T-cell (primary cell): ENCODE results near the gene GGA1. TPM values are rescaled to one million over a fixed set of nuclear protein-coding genes. Genes with fewer than 3 reads are reported as not detected.

ENCODE experiments used
- ATAC-seq, 4 experiments: fragments of 200-7000 bp in 3 of 4; fragments of 150-1000 bp in 1 of 4; cut with Tn5 transposase; replicated peaks in 1 of 4; 1 replicate in 3 of 4; 2 replicates in 1 of 4; pipeline ENCODE4 v1.10.0; 2021; ENCODE audit warnings: moderate library complexity in 3 of 4, mild to moderate bottlenecking in 2 of 4, moderate number of reproducible peaks in 1 of 4
- CTCF ChIA-PET, 2 donors: fragments of 300-600 bp; sonication (Branson Sonifier 250); formaldehyde crosslinking; loops; one replicate each; lab custom pipeline; 2022; ENCODE audit warnings: antibody characterized with exemption in 2 of 2; lab: Charles Lee
- POLR2A ChIA-PET, 2 donors: fragments of 300-600 bp; sonication (Branson Sonifier 250); formaldehyde crosslinking; loops; one replicate each; lab custom pipeline; 2022; ENCODE audit warnings: antibody characterized with exemption in 2 of 2; lab: Charles Lee
- DNase-seq, 35 experiments: peaks; one replicate each; pipeline versions ENCODE4 v3.0.0 to v3.0.0-alpha.2; 2013 to 2023
- H3K27ac ChIP-seq: one replicate; pipeline ENCODE4 v1.5.1; 2013; ENCODE audit warnings: low read length
- H3K27me3 ChIP-seq, 2 experiments: replicated peaks in 1 of 2; 1 replicate in 1 of 2; 2 replicates in 1 of 2; pipeline versions ENCODE4 v1.6.1 to v1.7.0; 2013; ENCODE audit warnings: low read length in 1 of 2, mixed read lengths in 1 of 2; ENCODE audit not compliant: control insufficient read depth in 2 of 2, insufficient read depth in 2 of 2; ENCODE audit errors: extremely low read depth in 1 of 2
- H3K36me3 ChIP-seq, 2 donors: 1 replicate in 1 of 2; 2 replicates in 1 of 2; pipeline versions ENCODE4 v1.6.1 to v1.7.0; 2013; ENCODE audit warnings: low read length in 1 of 2; ENCODE audit not compliant: control insufficient read depth in 2 of 2, insufficient read depth in 1 of 2; ENCODE audit errors: extremely low read depth in 1 of 2
- H3K4me1 ChIP-seq, 2 experiments: 1 replicate in 1 of 2; 2 replicates in 1 of 2; pipeline versions ENCODE4 v1.6.1 to v1.7.0; 2013; ENCODE audit warnings: low read length in 2 of 2, mixed read lengths in 1 of 2; ENCODE audit not compliant: insufficient read depth in 2 of 2, control insufficient read depth in 1 of 2; ENCODE audit errors: extremely low read depth in 1 of 2
- H3K4me3 ChIP-seq, 2 donors: 1 replicate in 1 of 2; 2 replicates in 1 of 2; pipeline versions ENCODE4 v1.5.1 to v1.7.0; 2013; ENCODE audit warnings: mild to moderate bottlenecking in 2 of 2, low read length in 1 of 2, moderate library complexity in 1 of 2; ENCODE audit not compliant: control insufficient read depth in 1 of 2; ENCODE audit errors: extremely low read depth in 1 of 2
- H3K9me3 ChIP-seq: 2 replicates; pipeline ENCODE4 v1.7.0; 2013
- H3K27ac Mint-ChIP-seq, 2 donors: one replicate each; pipeline ENCODE4 v1.8.0; 2020 to 2021; ENCODE audit warnings: mild to moderate bottlenecking in 2 of 2, mixed read lengths in 2 of 2
- H3K27me3 Mint-ChIP-seq, 2 donors: one replicate each; pipeline ENCODE4 v1.8.0; 2021 to 2022; ENCODE audit warnings: mixed read lengths in 2 of 2
- H3K36me3 Mint-ChIP-seq: one replicate; pipeline ENCODE4 v1.8.0; 2021; ENCODE audit warnings: mixed read lengths
- H3K4me1 Mint-ChIP-seq, 3 donors: one replicate each; pipeline ENCODE4 v1.8.0; 2020 to 2022; ENCODE audit warnings: mixed read lengths in 3 of 3, mild to moderate bottlenecking in 1 of 3
- H3K4me3 Mint-ChIP-seq, 3 donors: one replicate each; pipeline ENCODE4 v1.8.0; 2020 to 2022; ENCODE audit warnings: mild to moderate bottlenecking in 3 of 3, mixed read lengths in 3 of 3, moderate library complexity in 3 of 3
- H3K9me3 Mint-ChIP-seq, 3 donors: one replicate each; pipeline ENCODE4 v1.8.0; 2020 to 2022; ENCODE audit warnings: mixed read lengths in 3 of 3
- WGBS: methylation state at CpG from one replicate; pipeline ENCODE4 v1.1.5; 2013; ENCODE audit warnings: missing lambda C conversion rate; ENCODE audit not compliant: insufficient coverage; 5-methylcytosine and 5-hydroxymethylcytosine counted together
- total RNA-seq, 35 experiments: library from RNA in 6 of 35; stranded (reverse) in 6 of 35; fragments of 120-200 nt in 1 of 35; gene quantifications; one replicate each; pipeline versions ENCODE4 v1.2.1 to v1.2.4 and lab custom pipeline; 2013 to 2026

Gene GGA1
- total RNA-seq, 5 donors from 2014 or later (not counting 1 experiment from before 2014, with no cell fraction given), result 83.8 to 105 (median 97.7) TPM

DNA sequence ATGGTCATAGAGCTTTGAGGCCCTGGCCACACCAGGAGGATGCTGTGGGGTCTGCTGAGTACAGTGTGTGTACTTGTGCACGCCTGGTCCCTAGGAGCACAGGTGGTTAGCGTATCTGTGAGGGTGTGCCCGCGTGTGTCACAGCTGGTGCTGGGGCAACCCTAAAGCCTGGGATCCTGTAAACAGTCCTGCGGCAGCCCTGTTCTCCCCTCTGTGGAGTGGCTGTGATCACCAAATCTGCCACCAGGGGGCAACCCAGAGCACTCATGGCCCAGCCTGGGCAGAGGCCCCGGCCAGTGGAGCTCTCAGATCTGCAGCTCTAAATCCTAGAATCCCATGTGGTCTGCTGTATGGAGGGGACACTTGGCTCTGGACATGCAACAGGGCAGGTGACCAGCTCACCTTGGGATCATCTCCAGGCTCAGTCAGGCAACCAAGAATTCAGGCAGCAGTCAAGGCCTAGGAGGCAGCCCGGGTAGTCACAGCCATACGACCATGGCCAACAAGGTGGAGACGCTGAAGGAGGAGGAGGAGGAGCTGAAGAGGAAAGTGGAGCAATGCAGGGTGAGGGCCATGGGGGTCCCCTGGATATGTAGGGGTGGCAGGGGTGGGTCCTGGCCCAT is 34.7 kb downstream of the GGA1 start:
- 25% methylated on average over 9 of the region's 9 CpGs for WGBS
- POLR2A ChIA-PET, result interaction anchor here (0.7 to 1.2 kb wide), 4 partner anchors 15 to 38 kb away, joined by 3 to 4 read pairs (median 3); partner anchors contain the start of genes GGA1 (in 1 of the 2) and PDXP (in 1 of the 2)
- Mint-ChIP-seq H3K27ac (peak overlapping the region; percentile 71 to 89), H3K36me3 (peaks cover 18% of the 10 kb centered on the region), H3K27me3 (no peaks in the 10 kb centered on the region), H3K4me3 (peak overlapping the region; percentile 36 to 94 (median 47)), H3K9me3 (no peaks in the 10 kb centered on the region), H3K4me1 (peaks cover 31 to 46% (median 37%) of the 10 kb centered on the region in 3 donors)
- peak; percentile 50 to 90 (median 80) for DNase-seq
- no peaks in the 10 kb centered on the region for H3K27me3 ChIP-seq
- H3K4me1 ChIP-seq, result peaks cover 12 to 60% of the 10 kb centered on the region in 2 experiments
- peak; percentile 50 to 64 (median 58) for ATAC-seq
- H3K27ac ChIP-seq, result no peak overlapping the region
- H3K9me3 ChIP-seq, result no peaks in the 10 kb centered on the region
- CTCF ChIA-PET, result interaction anchor here (0.6 to 3.6 kb wide), 25 partner anchors 9 to 1673 kb away, joined by 3 to 39 read pairs (median 5); partner anchors contain the start of genes PDXP (in 2 of the 2), GGA1 (in 1 of the 2), LGALS1 (in 1 of the 2) and NOL12 (in 1 of the 2)
- peaks cover 15 to 69% of the 10 kb centered on the region in 2 donors for H3K36me3 ChIP-seq
- H3K4me3 ChIP-seq, result no peak overlapping the region

DNA sequence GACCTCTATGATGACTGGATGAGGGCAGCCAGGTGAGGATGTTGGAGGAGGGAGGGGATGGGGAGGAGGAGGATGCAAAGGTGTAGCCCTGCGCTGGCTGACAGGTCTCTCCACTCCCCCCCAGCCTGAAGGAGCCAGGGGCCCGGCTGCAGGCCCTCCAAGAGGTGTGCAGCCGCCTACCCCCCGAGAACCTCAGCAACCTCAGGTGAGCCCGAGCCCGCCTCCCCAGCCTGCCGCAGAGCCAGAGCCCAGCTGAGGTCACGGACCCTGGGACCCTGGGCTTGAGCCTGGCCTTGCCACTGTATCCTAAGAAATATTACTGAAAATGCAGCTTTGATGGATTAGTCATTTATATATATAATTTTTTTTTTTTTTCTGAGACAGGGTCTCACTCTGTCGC is 38.7 kb downstream of the GGA1 start:
- Histone ChIP-seq H3K36me3 (peaks cover 37 to 94% of the 10 kb centered on the region in 2 donors), H3K27me3 (no peaks in the 10 kb centered on the region), H3K4me1 (peaks cover 3 to 34% of the 10 kb centered on the region in 2 experiments), H3K9me3 (no peaks in the 10 kb centered on the region), H3K27ac (no peak overlapping the region), H3K4me3 (no peak overlapping the region)
- ChIA-PET CTCF (no interaction called here), POLR2A (no interaction called here)
- Mint-ChIP-seq H3K4me1 (peaks cover 17 to 21% (median 20%) of the 10 kb centered on the region in 3 donors), H3K9me3 (no peaks in the 10 kb centered on the region), H3K27me3 (no peaks in the 10 kb centered on the region), H3K4me3 (no peak overlapping the region), H3K36me3 (peaks cover 35% of the 10 kb centered on the region), H3K27ac (no peak overlapping the region)
- WGBS, result 90% methylated on average over 2 of the region's 9 CpGs
- no peak for DNase-seq
- ATAC-seq, result no peak

GRCh38 chr22:37647928-37648327 is 39.3 kb downstream of the GGA1 start:
- peaks cover 37 to 92% of the 10 kb centered on the region in 2 donors for H3K36me3 ChIP-seq
- peaks cover 11 to 15% (median 14%) of the 10 kb centered on the region in 3 donors for H3K4me1 Mint-ChIP-seq
- peaks cover 38% of the 10 kb centered on the region for H3K36me3 Mint-ChIP-seq
- peak overlapping the region in 1 of 2 donors; percentile 55 for H3K27ac Mint-ChIP-seq
- no peaks in the 10 kb centered on the region for H3K9me3 ChIP-seq
- POLR2A ChIA-PET, result no interaction called here
- no peak overlapping the region for H3K4me3 Mint-ChIP-seq
- no peaks in the 10 kb centered on the region for H3K27me3 ChIP-seq
- H3K27ac ChIP-seq, result no peak overlapping the region
- DNase-seq (no peak), ATAC-seq (no peak)
- H3K4me3 ChIP-seq, result no peak overlapping the region
- peaks cover 3 to 28% of the 10 kb centered on the region in 2 experiments for H3K4me1 ChIP-seq
- H3K27me3 Mint-ChIP-seq, result no peaks in the 10 kb centered on the region
- CTCF ChIA-PET, result no interaction called here
- WGBS, result 98% methylated on average over 9 of the region's 9 CpGs
- H3K9me3 Mint-ChIP-seq, result no peaks in the 10 kb centered on the region

- no peak overlapping the region for H3K4me3 Mint-ChIP-seq
- ATAC-seq (no peak), DNase-seq (no peak)
- Histone ChIP-seq H3K36me3 (peaks cover 40 to 86% of the 10 kb centered on the region in 2 donors), H3K4me1 (peaks cover 0 to 15% of the 10 kb centered on the region in 2 experiments), H3K27me3 (no peaks in the 10 kb centered on the region), H3K4me3 (no peak overlapping the region), H3K27ac (no peak overlapping the region), H3K9me3 (no peaks in the 10 kb centered on the region)
- POLR2A ChIA-PET, result no interaction called here
- peaks cover 0 to 5% (median 0%) of the 10 kb centered on the region in 3 donors for H3K4me1 Mint-ChIP-seq
- peaks cover 37% of the 10 kb centered on the region for H3K36me3 Mint-ChIP-seq
- no peak overlapping the region for H3K27ac Mint-ChIP-seq
- no peaks in the 10 kb centered on the region for H3K27me3 Mint-ChIP-seq
- WGBS, result 93% methylated on average over 10 of the region's 17 CpGs
- CTCF ChIA-PET, result no interaction called here
- H3K9me3 Mint-ChIP-seq, result no peaks in the 10 kb centered on the region
Observed at GRCh38 chr22:37650463-37651136, 42.0 kb downstream of the GGA1 start.

GRCh38 chr22:37654563-37655251 is 46.1 kb downstream of the GGA1 start:
- H3K4me1 ChIP-seq, result peaks cover 6 to 19% of the 10 kb centered on the region in 2 experiments
- no peaks in the 10 kb centered on the region for H3K27me3 ChIP-seq
- ATAC-seq (no peak), DNase-seq (no peak)
- ChIA-PET POLR2A (no interaction called here), CTCF (no interaction called here)
- H3K27ac Mint-ChIP-seq, result peak overlapping the region in 1 of 2 donors; percentile 6
- H3K36me3 Mint-ChIP-seq, result peaks cover 25% of the 10 kb centered on the region
- H3K4me1 Mint-ChIP-seq, result peaks cover 15 to 17% (median 17%) of the 10 kb centered on the region in 3 donors
- no peak overlapping the region for H3K27ac ChIP-seq
- peaks cover 33 to 50% of the 10 kb centered on the region in 2 donors for H3K36me3 ChIP-seq
- 94% methylated on average over 9 of the region's 14 CpGs for WGBS
- no peaks in the 10 kb centered on the region for H3K27me3 Mint-ChIP-seq
- H3K9me3 ChIP-seq, result no peaks in the 10 kb centered on the region
- no peak overlapping the region for H3K4me3 Mint-ChIP-seq
- H3K4me3 ChIP-seq, result no peak overlapping the region
- H3K9me3 Mint-ChIP-seq, result no peaks in the 10 kb centered on the region

DNA sequence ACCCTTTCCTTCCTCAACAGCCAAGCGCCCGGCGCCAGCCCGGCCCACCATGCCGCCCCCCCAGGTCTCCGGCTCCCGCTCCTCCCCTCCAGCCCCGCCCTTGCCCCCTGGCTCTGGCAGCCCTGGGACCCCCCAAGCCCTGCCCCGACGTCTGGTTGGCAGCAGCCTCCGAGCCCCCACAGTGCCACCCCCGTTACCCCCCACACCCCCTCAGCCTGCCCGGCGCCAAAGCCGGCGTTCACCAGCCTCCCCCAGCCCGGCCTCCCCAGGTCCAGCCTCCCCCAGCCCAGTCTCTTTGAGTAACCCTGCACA is 46.6 kb downstream of the GGA1 start:
- ATAC-seq (no peak), DNase-seq (no peak)
- Mint-ChIP-seq H3K27me3 (no peaks in the 10 kb centered on the region), H3K9me3 (no peaks in the 10 kb centered on the region), H3K36me3 (peaks cover 20% of the 10 kb centered on the region), H3K4me3 (no peak overlapping the region), H3K4me1 (peaks cover 20 to 22% (median 22%) of the 10 kb centered on the region in 3 donors), H3K27ac (no peak overlapping the region)
- Histone ChIP-seq H3K27ac (no peak overlapping the region), H3K4me3 (no peak overlapping the region), H3K9me3 (no peaks in the 10 kb centered on the region), H3K4me1 (peaks cover 11 to 21% of the 10 kb centered on the region in 2 experiments), H3K36me3 (peaks cover 29 to 45% of the 10 kb centered on the region in 2 donors), H3K27me3 (no peaks in the 10 kb centered on the region)
- WGBS, result 94% methylated on average over 5 of the region's 17 CpGs
- CTCF ChIA-PET, result no interaction called here
- POLR2A ChIA-PET, result no interaction called here
